ENCODE data around the gene PIK3R6.

DNA sequence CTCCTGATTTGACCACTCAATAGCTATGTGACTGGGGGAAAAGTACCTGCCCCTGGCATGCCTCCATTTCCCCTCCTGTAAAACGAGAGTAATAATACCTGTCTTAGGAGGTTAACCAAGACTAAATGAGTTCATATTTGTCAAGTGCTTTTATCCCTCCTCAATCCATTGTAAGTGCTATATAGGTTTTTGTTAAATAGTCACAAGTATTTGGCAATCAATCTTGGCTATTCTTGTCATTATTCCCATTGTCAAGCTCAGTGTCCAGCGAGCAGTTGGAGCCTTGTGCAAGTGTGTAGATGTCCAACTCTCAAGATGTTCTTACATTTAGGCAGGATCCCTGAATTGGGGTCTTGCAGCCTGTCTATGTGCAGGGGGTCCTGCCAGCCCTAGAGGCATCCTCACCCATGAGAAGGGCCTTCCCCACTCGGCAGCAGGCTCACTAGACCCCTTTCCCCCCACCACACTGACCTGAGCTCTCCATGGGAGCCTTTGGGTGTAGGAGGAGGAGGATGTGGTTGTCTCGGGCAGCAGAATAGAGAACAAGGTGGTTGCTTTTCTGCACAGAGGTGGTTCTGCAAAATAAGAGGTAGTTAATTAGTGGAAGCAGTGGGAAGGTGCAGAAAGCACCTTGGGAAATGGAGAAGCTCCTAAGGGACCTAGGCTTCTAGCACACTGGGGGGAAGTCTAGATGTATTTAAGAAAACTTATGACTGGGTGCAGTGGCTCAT, 18.0 kb downstream of the PIK3R6 start:
- no peak for TF ChIP-seq CTCF (IDR thresholded peaks at IDR 0.05)
- TF ChIP-seq POLR2A (IDR thresholded peaks at IDR 0.05) = no peak

All from esophagus squamous epithelium (tissue), 4 donors.